NCI-H1436 (cell line): ENCODE measurements around the gene HOXA13.
A peak's percentile ranks its signal among the peaks of the same experiment; 100 is the strongest.

Source experiments
- DNase-seq: peaks from one replicate; lab custom pipeline; 2025; lab: John Stamatoyannopoulos, UW

HOXA13 gene

DNA sequence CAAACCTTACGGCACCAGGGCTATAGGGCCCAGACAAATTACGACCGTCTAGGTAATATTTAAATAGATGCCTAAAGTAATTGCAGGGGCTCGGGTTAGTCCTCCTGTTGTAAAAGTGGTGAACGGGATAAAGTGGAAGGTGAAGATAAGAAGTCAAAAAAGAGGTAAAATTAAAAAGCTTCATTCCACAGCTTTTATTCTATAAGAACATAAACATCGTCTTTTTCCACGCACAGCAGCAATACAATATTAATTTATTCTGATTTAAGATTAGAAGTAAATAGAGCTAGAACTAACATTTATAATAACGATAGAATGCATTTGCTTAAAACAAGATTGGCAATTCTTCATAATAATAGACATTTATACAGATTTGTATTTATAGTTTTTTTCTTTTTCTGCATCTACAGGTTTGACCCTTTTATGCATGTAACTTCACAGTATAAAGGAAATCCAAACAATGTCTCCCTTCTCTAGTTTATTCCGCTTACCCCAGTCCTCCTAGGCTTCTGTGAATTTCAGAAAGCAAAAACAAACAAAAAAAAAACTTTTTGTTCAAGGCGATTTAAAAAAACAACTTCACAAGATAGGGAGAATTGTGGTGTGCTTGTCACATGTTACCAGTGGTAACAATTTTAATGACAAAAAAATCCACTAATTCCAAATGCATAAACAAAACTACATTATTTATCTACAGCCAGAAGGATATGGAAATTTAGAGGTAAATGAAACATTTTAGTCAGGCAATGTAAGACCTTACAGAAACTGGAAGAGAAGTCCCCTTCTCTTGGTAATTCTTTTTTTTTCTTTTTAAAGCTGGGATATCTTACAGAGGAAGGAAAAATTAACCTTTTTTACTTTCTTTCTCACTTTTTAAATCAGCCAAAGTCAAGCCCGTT is 29.2 kb downstream of the HOXA13 start:
- DNase-seq: no peak

DNA sequence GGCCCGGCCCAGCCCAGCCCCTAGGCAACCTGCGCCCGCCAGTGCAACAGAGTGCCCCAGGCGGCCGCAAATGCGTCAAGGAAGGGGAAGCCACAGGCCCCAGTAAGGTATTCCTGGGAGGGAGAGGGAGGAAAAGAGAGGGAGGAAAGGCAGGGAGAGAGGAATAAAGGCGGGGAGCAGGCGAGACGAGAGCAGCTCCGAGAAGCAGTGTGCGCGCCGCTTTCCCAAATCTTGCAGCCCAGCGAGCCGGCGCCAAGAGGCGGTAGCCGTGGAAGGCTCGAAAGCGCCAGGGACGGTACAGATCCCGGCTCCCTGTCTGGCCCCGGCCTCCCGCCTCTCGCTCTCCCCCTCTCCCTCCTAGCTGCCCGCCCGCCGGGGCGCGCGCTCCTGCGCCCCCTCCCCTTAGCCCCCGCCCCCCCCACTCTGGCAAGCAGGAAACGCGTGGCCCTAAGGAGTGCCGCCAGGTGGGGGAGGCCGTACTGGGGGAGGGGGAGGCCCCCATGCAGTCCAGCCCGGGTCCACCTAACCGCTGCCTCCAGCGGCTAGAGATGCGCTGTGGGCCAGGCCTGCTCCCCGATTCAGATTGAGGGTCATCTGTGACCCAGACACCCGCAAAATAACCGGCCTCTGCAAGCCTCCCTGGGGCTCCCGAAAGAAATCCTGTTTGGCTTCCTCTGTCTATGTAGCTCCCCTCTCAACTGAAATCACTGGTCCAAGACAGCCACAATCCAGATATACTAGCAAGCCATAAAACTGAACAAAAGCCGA is 30.0 kb downstream of the HOXA13 start:
- peak; percentile 58 for DNase-seq

DNA sequence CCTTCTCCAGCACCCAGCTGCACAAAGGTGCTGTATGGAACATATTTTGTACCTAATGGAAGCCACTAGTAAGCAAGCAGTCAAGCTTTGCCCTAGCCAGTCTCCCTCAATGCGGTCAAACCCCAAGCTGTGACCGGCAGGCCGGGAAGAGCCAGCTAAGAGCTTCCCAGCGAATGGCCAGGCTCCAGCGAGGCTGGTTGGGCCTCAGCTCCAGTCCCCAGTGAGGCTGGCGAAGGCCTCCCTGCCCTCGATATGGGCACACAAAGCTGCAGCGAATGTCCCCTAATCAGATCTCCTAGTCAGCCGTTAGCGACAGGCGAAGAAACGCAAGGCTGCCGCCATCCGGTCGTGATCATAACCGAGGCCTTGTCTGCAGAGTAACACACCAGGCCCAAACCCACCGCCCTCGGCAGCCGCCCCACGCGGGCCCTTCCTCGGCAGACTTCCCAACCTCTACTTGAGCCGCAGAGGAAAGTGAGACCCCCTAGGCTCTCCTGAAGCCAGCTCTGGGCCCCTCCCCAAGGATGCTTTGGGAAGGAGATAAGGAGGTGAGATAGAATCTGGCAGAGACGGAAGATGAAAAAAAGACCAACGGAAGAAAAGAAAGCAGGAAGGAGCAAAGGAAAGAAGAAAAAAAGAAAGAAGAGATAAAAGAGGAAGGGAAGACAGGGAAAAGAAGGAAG is 31.5 kb downstream of the HOXA13 start:
- peak; percentile 54 for DNase-seq

DNA sequence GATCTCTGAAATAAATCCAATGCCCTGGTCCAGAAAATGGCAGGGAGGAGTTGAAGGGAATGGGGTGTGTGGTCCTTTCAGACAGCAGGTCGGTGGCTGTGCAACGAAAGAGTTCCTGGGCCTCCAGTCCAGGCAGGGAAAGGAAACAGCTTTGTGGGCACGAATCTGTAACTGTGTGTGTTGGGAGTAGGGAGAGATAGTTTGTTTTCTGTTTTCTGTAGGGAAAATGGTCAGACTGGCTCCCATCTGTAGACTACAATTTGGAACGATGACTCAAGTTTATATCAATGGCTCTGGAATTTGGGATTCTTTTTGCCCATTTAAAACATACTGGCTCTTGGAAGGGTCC is 32.0 kb downstream of the HOXA13 start:
- DNase-seq: no peak

DNA sequence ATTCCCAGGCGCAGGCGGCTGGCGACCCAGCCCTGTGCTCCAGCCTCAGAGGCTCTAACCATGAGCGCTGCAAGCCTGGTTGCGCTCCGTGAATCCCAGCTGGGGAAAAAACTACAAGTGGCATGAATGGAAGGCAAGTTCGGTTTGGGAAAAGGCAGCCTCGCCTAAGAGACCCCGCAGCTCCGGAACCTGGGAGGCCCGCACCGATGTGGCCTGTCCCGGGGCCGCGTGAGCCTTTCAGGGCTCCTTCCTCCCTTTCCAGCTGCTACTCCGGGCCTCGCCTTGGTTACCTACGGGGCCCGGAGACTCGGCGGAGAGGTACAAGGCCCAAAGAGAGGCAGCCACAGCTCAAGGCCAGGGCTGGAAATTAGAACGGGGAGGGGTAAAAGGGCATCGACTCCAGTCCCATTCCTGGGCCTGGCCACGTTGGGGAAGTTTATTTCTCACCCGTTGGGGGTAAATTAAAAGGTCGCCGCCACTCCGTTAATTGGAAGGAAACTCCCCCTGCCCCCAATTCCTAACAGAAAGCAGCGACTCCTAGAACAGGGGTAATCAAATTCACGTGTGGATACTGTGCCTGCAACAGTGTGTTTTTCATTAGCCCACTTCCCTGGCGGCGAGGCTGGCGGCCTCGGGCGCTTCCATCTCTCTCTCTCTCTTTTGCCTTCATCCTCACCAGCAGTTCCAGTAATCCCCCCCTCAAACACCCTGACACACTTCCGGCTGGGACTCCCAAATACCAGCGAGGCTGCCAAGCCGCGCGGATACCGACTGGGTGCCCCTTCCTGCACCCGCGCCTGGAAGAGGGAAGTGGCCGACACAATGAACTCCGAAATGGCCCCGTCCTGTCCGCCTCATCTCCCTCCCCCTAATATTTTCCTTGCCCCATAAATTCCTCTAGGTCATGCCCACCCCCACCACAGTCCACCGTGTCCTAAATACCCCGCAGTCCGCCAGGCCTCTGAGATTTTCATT is 33.1 kb downstream of the HOXA13 start:
- no peak for DNase-seq

DNA sequence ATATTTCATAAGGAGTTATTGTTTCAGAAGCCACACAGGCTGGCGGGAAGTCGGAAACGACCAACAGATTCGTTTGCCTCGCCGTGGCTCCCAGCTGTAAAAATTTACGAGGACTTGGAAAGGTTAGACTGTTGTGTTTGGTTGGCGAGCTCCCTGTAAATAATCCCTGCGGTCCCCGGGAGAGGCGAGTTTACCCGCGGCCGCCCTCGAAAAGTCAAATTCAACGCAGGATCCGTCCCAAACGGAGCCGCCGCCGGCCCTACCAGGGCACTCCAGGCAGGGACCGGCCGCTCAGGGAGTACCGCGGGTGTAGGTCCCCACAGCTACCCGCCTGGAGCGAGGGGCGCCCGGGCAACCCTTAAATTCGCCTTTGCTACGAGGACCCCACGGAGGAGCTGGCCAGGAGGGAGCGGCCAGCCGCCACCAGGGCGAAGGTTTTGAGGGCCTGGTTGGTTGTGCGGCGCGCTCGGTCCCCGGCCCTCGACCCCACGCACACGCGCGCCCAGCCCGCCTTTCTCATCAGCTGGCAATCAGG is 33.8 kb downstream of the HOXA13 start:
- no peak for DNase-seq

DNA sequence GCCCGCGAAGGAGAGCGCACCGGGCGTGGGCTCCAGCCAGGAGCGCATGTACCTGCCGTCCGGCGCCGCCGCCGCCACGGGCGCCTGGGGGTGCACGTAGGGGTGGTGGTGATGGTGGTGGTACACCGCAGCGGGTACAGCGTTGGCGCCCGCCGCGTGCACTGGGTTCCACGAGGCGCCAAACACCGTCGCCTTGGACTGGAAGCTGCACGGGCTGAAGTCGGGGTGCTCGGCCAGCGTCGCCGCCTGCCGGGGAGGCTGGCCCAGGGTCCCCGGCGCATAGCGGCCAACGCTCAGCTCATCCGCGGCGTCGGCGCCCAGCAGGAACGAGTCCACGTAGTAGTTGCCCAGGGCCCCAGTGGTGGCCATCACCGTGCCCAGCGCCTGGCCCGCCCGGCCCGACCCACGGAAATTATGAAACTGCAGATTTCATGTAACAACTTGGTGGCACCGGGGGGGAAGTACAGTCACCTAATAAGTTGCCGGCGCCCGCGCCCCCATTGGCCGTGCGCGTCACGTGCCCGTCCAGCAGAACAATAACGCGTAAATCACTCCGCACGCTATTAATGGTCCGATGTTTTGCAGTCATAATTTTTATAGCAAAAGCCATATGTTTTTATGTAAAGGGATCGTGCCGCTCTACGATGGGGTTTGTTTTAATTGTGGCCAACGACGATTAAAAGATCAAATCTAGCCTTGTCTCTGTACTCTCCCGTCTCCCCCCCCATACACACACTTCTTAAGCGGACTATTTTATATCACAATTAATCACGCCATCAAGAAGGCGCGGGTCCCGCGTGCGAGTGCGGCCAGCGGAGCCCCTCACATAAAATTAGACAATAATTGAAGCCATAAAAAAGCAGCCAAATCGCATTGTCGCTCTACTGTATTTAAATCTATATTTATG is 34.5 kb downstream of the HOXA13 start, which contains the start of gene HOXA9:
Gene HOXA9 (minus strand): TSS at position 449 of the 907 bp plus-strand sequence. CDS start 80 bp downstream, at position 369.
- no peak for DNase-seq

DNA sequence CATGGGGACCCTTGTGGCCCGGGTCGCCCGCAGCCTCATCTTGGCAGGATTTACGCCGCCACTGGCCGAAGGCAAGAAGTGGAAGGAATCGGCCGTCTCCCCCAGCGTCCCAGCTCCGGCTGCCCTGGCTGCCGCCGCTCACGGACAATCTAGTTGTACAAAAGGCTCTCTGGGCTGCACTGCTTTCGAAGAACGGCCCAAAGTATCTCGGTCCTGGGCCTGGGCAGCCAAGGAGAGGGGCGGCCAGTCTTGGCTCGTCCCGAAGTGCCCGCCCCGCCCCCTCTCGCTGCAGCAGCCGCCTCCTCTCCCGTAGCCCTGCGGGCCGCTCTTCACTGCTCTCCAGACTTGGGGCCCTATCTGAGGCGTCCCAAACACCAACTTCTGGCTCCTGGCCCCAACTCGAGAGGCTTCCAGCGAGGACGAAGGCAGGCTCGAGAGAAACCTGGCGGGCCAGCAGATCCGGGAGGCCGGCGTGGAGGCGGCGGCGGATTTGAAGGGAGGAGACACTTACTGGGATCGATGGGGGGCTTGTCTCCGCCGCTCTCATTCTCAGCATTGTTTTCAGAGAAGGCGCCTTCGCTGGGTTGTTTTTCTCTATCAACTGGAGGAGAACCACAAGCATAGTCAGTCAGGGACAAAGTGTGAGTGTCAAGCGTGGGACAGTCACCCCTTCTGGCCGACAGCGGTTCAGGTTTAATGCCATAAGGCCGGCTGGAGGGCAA is 35.4 kb downstream of the HOXA13 start:
- DNase-seq: no peak

DNA sequence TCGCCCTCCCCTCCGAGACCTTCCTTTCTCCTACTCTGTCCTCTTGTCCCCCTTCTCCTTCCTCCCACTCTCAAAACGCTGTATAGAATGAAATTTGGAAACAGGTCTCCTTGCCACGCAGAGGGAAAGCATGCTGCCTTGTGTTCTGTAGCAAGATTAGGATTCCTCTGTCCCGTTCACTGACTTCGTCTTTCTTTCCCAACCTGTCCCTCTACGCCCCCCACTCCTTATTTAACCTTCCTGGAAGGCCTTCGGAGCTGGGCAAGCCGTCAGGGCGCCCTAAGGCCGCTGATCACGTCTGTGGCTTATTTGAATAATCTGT is 35.9 kb downstream of the HOXA13 start:
- DNase-seq: no peak

DNA sequence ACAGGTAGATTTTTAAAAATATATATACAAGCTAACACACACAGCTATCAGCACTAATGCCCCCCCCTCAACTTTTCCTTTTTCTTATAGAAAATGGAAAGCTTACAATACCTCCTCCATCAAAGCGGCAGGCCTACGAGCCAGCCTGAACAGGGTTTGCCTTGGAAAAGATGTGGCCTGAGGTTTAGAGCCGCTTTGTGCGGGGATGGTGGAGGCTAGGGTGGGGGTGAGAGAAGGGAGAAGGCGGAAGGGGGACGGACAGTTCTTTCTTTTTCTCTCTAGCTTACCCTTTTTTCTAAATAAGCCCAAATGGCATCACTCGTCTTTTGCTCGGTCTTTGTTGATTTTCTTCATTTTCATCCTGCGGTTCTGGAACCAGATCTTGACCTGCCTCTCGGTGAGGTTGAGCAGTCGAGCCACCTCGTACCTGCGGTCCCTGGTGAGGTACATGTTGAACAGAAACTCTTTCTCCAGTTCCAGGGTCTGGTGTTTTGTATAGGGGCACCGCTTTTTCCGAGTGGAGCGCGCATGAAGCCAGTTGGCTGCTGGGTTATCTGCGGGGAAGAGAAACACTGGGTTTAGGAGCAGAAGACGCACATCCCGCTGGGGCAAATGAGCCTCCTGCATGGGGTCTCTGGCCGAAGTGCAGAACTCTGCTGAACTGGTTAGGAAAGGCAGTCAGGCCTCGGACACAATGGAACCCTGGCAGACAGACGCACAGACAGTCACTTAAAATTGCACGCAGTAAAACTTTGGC is 36.4 kb downstream of the HOXA13 start:
- no peak for DNase-seq

DNA sequence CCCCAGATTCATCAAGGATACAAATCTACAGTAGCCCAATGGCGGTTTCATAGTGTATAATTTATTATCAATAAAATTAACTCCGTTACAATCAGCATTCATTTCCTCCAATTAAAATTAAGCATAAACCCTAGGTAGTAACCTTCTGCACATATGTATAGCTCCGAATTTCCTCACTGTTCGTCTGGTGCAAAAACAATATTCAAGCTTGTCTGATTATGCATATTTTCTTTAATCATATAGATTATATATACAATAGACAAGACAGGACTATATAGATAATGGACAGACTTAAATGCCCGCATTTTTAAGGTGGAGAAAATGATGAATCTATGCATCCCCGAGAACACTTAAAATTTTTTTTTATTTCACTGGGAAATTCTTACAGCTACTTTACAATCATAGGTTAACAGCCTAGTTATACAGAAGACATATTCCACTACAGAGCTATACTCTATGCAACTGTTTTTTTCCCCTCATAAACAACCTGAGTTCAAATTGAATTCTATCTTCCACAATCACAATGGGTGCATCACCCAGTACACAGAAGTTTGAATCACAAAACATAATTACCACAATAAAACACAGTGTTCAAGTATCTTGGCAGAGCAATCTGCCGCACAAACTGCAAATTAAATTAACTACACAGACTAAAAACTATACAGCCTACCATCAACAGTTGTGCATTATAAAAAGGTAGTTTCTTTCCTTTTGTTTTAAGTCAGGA is 37.2 kb downstream of the HOXA13 start:
- DNase-seq: no peak

DNA sequence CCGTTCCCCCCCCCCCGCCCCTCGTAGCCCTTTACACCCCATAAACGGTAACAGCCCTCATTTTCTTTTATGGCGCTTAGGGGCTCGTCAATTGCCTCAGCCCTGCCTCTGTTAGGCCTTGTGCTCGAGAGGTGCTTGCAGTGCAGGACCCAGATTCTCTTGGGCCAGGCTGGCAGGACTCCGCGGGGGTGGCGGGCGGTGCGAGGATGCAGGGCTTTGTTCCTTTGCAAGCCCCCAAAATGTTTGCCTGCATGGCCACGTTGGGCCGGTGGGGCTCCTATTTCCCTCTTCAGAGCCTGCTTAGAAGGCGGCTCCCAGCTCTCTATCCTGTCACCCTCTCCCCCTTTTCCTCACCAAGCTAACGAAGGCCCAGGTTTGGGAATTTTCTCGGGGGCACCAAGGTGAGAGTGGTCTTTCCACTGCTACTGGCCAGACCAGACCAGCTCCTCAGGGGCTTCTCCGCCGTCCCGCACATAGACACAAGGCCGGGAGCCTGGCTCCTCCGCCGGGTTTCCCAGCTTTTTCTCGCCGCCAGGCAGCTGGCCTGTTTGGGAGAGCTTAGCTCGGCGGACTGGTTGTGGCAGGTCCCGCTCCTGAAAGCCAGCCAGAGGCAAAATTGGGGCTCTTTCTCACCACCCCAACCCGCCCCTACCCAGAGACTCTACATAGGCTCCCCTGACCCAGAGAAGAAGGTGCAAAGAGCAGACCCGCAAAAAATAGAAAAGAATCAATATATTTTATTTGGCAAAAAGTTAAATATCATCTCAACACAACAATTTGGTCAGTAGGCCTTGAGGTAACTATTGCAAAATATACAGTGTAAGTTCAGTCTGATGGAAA is 38.0 kb downstream of the HOXA13 start:
- DNase-seq: no peak

DNA sequence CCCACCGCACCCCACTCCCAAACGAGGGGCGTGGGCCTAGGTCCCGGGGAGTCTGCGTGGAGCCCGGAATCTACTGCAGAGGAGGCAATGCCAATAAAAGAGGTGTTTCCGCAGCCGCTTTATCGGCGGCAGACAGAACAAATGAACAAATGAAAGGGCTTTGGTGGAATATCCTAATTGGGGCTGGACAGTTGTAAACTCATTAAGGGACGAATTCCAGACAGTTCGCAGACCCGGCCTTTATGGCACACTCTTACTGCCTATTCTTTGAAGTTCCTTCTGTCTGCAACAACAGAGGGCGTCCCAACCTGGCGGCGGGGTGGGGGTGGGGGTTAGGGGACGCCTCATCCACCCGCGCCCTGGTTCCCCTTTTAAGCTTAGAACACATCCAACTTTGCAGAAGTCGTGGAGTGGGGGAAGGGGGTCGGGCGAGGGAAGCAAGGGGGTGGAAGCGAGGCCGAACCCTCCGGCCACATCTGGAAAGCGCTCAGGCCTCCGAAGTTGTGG is 38.6 kb downstream of the HOXA13 start:
- no peak for DNase-seq

DNA sequence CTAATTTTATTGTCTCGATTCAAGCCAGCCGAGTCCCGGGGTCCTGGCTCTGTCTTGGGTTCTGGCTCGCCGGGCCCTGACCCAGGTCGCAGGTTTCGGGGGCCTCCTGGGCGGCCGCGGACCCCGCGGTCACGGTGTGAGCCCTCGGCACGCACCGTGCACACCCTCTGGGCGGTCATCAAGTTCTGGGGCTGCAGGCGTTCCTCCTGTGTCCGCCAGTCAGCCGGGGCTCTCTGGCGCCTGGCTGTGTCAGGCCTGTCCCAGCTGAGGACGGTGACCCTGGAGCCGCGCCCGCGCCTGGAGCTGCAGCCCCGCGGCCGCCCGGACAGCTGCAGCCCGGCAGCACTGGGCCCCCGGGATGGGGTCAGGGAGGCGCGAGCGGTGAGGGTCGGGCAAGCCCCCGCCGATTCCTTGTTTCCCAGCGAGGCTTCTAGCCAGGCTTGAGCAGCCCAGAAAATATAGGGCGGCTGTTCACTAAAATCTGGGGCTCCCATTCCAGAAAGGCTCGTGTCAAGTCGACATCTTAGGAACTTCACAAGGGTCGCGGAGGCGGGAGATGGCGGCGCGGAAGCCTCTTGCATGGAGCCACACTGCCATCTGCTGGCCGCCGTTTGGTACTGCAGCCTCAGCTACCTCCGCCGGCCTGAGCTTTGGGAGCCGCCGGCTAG is 39.2 kb downstream of the HOXA13 start:
- DNase-seq: peak; percentile 84

DNA sequence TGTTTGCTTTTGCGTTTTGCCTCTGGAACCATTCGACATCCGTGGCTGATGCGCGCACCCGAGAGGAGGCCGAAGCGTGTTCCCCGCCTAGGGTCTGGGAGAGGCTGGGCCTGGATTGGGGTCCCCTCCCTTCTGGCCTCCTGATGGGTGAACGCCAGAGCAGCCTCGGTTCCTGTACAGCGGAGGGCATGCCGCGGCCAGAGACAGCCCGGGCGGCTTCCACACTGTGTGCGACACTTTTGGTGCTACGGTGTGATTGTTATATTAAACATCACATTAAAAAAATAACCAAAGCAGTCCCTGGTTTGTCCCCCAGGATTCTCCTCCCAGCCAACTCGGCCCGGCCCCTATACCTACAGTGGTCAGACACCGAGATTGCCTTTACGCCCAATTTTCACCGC is 39.7 kb downstream of the HOXA13 start:
- DNase-seq: no peak
